HG02678 (cell line): Measurements from ENCODE around the gene CPNE6.
"Not testable (repeated sequence)": the region's sequence is repeated elsewhere in the genome, so short reads cannot be mapped to it uniquely, and the experiment has no call there.

ENCODE experiments used
- ATAC-seq: cut with Tn5 transposase; IDR thresholded peaks from one replicate; pipeline ENCODE4 v1.9.1; 2021; ENCODE audit warnings: mild to moderate bottlenecking, moderate library complexity; ENCODE audit not compliant: unreplicated experiment

The CPNE6 gene

GRCh38 chr14:24071144-24071697 is at the start of gene CPNE6:
TSS of gene CPNE6 (plus strand) at chr14:24071562. CDS start at chr14:24072937, 1,375 bp downstream.
- no peak for ATAC-seq

- ATAC-seq = not testable (repeated sequence)
Observed at GRCh38 chr14:24024939-24025418, 46.4 kb upstream of the CPNE6 start.

GRCh38 chr14:24029687-24030086 is 41.7 kb upstream of the CPNE6 start:
- ATAC-seq = not testable (repeated sequence)

- ATAC-seq = not testable (repeated sequence)
Observed at GRCh38 chr14:24031331-24031730, 40.0 kb upstream of the CPNE6 start.

DNA sequence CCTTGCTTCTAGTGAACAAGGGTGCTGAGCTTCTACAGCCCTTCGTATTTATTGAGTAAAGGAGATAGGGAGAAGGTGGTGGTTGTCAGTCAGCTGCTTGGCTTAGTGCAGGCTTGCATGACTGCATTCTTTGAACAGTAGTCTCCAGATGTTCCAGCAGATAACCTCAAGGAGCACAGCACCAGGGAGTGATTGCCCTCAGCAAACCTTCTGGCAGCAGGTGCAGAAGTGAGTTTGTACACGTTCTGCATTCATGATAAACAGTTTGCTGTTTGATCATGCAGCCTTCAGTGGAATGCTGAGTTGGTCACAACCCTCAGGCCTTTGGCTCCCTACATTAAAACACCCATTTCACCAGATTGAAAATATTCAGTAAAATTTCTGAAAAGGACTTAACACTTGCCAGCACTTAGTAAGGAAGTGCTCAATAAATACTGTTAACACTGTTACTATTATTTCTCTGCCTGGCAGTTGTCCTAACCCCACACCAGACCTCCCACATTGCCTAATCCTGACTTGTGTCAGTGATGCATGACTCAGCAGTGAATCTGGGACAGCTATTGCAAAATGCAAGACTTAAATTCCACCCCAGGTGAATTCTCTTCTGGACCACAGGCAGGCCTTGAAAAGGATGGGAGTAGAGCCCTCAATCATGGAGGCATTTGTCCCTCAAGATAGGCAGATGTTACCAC is 38.5 kb upstream of the CPNE6 start:
- ATAC-seq = no peak

DNA sequence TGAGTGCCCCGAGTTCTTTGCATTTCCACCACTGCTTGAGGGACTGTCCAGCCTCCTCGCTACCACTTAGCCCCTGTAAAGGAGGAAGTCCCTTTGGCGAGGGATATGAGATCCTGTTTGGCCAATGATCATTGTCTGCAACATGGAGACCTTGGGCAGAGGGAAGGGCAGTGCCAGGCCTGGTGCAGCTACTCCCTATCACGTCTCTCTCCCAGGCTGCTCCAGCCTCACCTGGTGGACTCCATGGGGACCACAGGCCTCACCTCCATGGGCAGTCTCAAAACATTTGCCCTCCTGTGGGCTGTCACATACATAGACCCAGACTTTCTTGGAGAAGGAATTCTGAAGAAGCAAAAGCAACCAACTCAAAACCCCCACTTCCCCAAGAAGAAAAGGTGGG is 35.6 kb upstream of the CPNE6 start:
- not testable (repeated sequence) for ATAC-seq

GRCh38 chr14:24036169-24036962 is 35.0 kb upstream of the CPNE6 start:
- ATAC-seq = peak; percentile 73

GRCh38 chr14:24036963-24037657 is 34.3 kb upstream of the CPNE6 start:
- ATAC-seq = not testable (repeated sequence)

GRCh38 chr14:24037658-24038037 is 33.7 kb upstream of the CPNE6 start:
- no peak for ATAC-seq

GRCh38 chr14:24038686-24039085 is 32.7 kb upstream of the CPNE6 start:
- ATAC-seq = no peak

DNA sequence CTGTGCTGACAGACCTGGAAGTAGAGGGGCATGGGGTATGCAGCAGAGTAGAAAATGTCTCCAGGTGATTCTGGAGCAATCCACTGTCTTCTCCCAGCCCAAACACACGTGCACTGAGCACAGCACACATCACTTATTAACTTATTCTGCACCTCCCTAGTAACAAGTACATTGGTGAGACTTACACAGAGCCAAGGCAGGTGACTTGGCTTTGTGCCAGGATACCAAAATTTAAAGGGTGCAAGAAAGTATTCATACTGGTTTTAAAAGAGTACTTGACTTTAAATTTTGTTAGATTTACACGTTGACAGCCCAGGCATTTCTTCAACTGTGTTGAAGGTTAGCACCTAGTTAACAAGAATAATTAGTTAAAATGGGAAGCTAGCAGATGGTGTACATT is 30.7 kb upstream of the CPNE6 start:
- no peak for ATAC-seq

DNA sequence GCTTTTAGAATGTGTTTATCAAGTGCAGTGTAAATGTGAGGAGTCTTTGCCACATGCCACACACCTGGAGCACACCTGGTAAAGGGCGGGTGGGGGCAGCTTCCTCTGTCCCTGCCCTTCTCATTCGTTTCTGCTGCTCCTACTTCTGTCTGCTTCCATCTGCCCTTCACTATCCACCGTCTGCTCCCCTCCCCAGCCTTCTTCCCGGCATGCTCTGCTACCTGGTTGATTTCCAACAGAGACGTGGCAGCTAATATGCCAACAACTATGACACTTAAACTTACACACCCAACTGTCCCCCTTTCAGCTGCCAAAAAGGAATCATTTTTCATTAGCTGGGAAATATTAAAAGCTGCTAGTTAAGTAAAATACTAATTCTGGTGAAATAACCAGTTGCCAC is 28.6 kb upstream of the CPNE6 start:
- no peak for ATAC-seq

- not testable (repeated sequence) for ATAC-seq
Observed at GRCh38 chr14:24049002-24049401, 22.4 kb upstream of the CPNE6 start.

DNA sequence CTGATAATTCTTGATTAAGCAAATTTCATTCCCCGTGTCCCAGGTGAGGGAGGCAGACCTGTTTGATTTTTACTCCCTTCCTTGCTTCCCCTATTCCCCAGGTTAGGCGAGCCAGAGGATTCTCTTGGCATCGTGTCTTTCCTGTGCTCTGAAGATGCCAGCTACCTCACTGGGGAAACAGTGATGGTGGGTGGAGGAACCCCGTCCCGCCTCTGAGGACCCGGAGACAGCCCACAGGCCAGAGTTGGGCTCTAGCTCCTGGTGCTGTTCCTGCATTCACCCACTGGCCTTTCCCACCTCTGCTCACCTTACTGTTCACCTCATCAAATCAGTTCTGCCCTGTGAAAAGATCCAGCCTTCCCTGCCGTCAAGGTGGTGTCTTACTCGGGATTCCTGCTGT is 20.6 kb upstream of the CPNE6 start:
- not testable (repeated sequence) for ATAC-seq

DNA sequence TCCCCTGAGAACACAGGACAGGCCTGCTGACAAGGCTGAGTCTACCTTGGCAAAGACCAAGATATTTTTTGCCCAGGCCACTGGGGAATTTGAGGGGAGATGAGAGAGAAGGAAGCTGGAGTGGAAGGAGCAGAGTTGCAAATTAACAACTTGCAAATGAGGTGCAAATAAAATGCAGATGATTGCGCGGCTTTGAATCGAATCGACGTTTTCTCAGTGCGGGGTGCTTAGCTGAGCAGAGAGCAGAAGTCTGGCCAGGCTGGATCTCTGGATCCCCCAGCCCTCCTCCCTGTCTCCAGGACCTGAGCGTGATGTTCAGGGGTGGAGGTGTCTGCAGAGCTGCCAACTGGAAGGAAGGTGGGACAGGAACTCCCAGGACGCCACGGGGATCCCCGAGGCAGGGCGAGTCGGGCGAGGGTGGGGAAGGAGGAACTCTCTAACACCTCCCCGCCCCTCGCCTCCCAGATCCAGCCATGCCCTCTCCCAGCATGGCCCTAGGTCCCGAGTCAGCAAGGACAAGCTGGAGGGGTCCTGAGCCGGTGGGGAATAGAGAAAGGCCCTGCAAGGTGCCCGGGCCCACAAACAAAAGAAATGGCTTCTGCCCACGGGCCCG is 20.1 kb upstream of the CPNE6 start:
- no peak for ATAC-seq

GRCh38 chr14:24051789-24052655 is 19.3 kb upstream of the CPNE6 start, which contains the start of gene CARMIL3:
TSS of gene CARMIL3 (plus strand) at chr14:24052009. CDS start at chr14:24052154, 145 bp downstream.
- peak; percentile 76 for ATAC-seq

DNA sequence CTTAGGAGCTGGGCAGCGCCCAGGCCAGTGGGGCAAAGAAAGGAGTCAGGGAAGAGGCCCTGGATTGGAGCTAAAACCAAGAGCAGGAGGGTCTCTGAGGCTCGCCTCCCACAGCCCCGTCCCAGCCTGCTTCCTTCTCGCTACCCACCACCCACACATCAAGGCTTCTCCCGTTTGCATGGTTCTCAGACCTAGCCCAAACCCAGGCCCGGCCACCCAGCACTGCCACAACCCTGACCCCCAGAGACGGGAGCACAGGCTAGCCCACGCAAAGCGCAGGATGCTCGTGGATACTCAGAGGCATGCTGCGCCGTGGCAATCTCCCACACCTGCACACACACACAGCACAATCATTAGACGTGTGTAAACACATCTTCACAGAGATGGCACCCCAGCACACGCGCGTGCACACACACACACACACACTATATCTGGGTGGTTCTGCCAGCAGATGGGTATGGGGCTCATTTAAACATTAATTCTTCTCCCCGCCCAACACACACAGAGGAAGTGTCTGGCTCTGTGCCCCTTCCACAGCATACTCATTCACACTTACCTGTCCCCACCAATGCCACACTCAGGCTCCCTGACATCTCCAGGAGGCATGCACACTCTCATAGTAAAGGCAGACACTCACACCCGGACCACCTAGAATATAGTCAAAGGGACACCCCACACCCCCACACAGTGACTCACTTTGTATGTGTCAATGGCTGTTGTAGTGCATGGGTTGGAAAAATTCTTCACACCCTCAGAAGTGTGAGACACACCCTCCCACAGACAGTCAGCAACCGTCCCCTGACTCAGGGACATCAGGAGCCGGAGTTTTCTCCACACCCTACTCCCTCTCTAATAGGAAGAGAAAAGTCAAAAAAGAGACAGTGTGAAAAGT is 18.5 kb upstream of the CPNE6 start:
- ATAC-seq = no peak

DNA sequence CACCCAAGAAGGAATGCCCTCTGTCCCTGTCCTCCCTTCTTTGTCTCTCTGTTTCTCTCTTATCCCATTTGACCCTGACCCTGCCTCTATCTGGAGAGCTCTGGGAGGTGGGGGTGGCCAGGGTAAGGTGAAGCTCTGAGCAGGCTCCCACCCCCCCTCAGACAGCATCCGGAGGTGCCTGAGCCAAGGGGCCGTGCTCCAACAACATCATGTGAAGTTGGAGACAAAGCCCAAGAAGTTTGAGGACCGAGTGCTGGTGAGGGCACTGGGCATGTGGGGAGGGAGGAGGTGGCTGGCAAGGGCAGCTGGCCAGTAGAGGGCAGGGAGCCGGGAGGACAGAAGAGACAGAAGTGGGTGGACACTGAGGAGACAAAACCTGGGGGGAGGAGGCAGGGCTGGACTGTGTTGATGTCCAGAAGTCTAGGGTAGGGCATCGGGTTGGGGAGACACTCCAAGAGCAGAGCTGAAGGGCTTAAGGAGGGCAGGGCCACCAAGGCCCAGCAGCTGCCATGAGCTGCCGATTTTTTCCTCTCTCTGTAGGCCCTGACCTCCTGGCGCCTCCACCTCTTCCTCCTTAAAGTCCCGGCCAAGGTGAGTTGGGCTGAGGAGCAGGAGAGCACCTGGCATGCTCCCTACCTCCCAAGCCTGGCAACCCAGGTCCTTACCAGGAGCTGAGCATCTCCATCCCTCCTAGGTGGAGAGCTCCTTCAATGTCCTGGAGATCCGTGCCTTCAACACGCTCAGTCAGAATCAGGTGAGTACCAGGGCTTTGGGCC is 17.6 kb upstream of the CPNE6 start:
- no peak for ATAC-seq
